GOT3 (cell line): ENCODE measurements around the gene SLC29A3.

Source experiments
- DNase-seq: peaks from one replicate; lab custom pipeline; 2025; ENCODE audit warnings: mixed read lengths; lab: John Stamatoyannopoulos, UW

Gene SLC29A3

GRCh38 chr10:71321386-71321785 lies 2.3 kb downstream of the SLC29A3 start:
- DNase-seq: no peak

GRCh38 chr10:71323407-71323806 lies 4.3 kb downstream of the SLC29A3 start:
- DNase-seq: no peak

- no peak for DNase-seq
Measured at GRCh38 chr10:71324743-71325142, 5.7 kb downstream of the SLC29A3 start.

- DNase-seq: no peak
Measured at GRCh38 chr10:71325267-71325666, 6.2 kb downstream of the SLC29A3 start.

GRCh38 chr10:71326464-71326881 lies 7.4 kb downstream of the SLC29A3 start:
- DNase-seq: no peak

GRCh38 chr10:71330789-71331404 lies 11.8 kb downstream of the SLC29A3 start:
- no peak for DNase-seq

GRCh38 chr10:71331736-71332135 lies 12.7 kb downstream of the SLC29A3 start:
- no peak for DNase-seq

GRCh38 chr10:71332466-71332865 lies 13.4 kb downstream of the SLC29A3 start:
- DNase-seq: no peak

GRCh38 chr10:71333129-71333887 lies 14.2 kb downstream of the SLC29A3 start:
- DNase-seq: no peak

GRCh38 chr10:71334221-71334791 lies 15.2 kb downstream of the SLC29A3 start:
- DNase-seq: no peak

GRCh38 chr10:71335173-71335708 lies 16.2 kb downstream of the SLC29A3 start:
- DNase-seq: no peak

- no peak for DNase-seq
Measured at GRCh38 chr10:71336632-71337031, 17.6 kb downstream of the SLC29A3 start.

- no peak for DNase-seq
Measured at GRCh38 chr10:71337219-71337701, 18.2 kb downstream of the SLC29A3 start.

GRCh38 chr10:71338728-71339495 lies 19.9 kb downstream of the SLC29A3 start:
- DNase-seq: no peak

- no peak for DNase-seq
Measured at GRCh38 chr10:71339796-71340589, 20.9 kb downstream of the SLC29A3 start.

- no peak for DNase-seq
Measured at GRCh38 chr10:71342573-71343391, 23.7 kb downstream of the SLC29A3 start.

GRCh38 chr10:71343392-71343773 lies 24.3 kb downstream of the SLC29A3 start:
- DNase-seq: no peak

GRCh38 chr10:71344154-71344925 lies 25.3 kb downstream of the SLC29A3 start:
- no peak for DNase-seq

GRCh38 chr10:71344993-71345480 lies 26.0 kb downstream of the SLC29A3 start:
- DNase-seq: no peak
